Astrocyte of the spinal cord (primary cell): ENCODE data around the gene ABCD2.
"Not testable (repeated sequence)": the region's sequence is repeated elsewhere in the genome, so short reads cannot be mapped to it uniquely, and the experiment has no call there.

Experiments
- DNase-seq: peaks from one replicate; pipeline ENCODE4 v3.0.0; 2011; ENCODE audit warnings: low read depth, low spot score
- H3K4me3 ChIP-seq: 2 replicates; pipeline ENCODE4 v1.5.1; 2011; ENCODE audit warnings: low read depth, mild to moderate bottlenecking, low read length, moderate library complexity
- in situ Hi-C: cut with HindIII; loops from 2 replicates; pipeline ENCODE4 v1.10.0; 2017; ENCODE audit warnings: low sequenced_read_pairs
- TF ChIP-seq, protein P1 (sequence below): IDR thresholded peaks from 2 replicates; pipeline ENCODE4 v1.5.1; 2012; ENCODE audit warnings: low read depth, mild to moderate bottlenecking, low read length, inconsistent platforms

The ABCD2 gene

DNA sequence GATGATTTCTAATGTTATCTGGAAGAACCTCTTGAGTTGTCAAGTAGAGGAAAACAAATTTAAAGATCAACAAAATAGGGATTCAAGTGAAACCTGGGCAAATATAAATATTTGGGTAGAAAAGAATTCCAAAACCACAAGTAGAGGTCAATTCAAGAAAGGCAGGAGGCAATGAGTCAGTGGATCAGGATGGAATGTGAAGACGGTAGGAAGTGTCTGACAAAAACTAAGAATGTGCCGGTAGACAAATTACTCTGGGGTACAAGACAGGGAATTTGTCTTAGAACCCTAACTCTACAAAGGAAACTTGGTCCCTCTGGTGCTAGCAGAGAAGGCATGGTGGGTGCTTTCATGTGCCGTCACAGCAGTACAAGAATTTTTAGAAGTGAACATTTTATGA is 13.6 kb downstream of the ABCD2 start:
- peak; percentile 62 for DNase-seq
- TF ChIP-seq, protein P1, sequence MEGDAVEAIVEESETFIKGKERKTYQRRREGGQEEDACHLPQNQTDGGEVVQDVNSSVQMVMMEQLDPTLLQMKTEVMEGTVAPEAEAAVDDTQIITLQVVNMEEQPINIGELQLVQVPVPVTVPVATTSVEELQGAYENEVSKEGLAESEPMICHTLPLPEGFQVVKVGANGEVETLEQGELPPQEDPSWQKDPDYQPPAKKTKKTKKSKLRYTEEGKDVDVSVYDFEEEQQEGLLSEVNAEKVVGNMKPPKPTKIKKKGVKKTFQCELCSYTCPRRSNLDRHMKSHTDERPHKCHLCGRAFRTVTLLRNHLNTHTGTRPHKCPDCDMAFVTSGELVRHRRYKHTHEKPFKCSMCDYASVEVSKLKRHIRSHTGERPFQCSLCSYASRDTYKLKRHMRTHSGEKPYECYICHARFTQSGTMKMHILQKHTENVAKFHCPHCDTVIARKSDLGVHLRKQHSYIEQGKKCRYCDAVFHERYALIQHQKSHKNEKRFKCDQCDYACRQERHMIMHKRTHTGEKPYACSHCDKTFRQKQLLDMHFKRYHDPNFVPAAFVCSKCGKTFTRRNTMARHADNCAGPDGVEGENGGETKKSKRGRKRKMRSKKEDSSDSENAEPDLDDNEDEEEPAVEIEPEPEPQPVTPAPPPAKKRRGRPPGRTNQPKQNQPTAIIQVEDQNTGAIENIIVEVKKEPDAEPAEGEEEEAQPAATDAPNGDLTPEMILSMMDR = no peak
- in situ Hi-C loops = no loop called here
- H3K4me3 ChIP-seq = no peak overlapping the region

DNA sequence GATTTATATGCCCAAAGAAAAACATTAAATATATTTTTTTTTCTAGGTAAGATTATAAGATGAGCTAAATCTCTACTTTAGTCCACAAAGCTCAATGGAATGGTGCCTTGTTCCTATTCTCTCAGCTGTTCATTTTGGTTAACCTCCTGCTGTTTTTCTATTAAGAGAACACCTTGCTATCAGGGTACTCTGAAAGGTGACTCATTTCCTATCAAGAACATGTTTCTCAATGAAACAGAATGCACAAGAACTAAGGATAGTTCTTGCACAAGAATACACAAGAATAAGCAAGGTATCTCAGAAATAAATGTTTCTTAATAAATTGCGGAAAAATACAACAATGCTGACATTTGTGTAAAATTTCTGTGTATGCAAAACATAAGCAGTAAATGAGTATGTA is 14.1 kb downstream of the ABCD2 start:
- H3K4me3 ChIP-seq = no peak overlapping the region
- in situ Hi-C loops = no loop called here
- peak; percentile 72 for DNase-seq
- TF ChIP-seq, protein P1 = no peak

DNA sequence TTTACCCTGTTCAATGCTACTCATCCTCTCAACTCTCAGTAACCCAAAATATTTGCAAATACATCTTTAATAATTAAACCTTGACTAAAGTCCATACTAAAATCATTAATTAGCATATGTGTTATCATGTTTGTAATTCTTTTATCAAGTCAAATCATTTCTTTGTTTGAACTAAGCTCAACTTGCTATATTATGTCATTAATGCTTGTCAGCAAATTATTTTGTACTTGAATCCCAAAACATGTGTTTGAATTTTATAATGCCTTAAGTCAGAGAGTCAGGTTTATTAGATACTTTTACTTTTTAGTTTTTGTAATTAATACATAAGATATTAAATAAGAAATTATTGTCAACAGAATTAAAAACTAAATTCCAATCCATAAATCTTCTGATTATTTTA is 16.5 kb downstream of the ABCD2 start:
- DNase-seq = no peak
- no peak overlapping the region for H3K4me3 ChIP-seq
- TF ChIP-seq, protein P1 = no peak
- in situ Hi-C loops = no loop called here

DNA sequence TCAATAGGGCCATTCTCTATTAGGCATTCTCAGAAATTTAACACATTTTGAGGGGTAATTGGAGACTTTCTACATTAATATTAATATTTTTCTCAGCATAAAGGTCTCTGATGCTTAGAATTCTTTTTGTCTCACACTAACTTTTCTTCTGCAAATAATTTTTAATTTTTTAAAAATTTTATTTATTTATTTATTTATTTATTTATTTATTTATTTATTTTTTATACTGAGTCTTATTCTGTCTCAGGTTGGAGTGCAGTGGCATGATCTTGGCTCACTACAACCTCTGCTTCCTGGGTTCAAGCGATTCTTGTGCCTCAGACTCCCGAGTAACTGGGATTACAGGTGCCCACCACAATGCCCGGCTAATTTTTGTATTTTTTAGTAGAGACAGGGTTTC is 17.7 kb downstream of the ABCD2 start:
- DNase-seq, in situ Hi-C loops, H3K4me3 ChIP-seq: not testable (repeated sequence)

DNA sequence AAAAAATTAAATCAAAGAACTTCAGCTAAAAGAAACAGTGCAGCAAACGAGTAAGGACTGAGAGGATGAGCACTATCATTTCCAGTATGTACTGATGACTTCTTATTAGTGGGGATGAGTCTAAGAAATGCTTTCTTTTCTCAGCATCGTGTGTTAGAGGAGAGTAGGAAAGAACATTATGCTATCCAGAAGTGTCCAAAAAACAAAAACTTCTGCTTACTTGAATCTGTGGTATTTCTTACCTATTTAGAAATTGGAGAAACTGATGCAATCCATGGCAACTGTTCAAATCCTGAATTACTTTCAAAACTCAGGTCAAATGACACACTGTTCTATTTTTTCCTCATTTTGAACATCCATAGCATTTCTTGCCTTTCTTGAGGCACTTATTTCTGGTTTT is 23.7 kb downstream of the ABCD2 start:
- TF ChIP-seq, protein P1 = no peak

DNA sequence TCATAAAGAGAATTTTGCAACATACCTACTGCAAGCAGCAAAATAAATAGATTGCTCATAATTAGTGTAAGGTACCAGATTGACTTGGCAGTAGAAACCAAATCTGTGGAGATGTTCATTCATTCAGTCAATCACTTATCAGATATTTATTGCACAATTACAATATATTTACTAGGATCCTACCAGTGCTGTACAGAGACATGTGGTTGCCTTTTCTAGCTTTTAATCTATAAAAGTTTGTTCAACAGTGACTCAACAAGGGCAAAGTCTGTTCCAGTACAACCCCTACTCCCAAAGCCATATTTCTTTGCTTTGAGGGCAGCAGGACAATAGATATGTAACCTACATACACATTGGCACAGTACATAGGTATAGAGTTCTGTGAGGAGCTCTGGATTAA is 27.3 kb downstream of the ABCD2 start:
- no peak for DNase-seq
- TF ChIP-seq, protein P1 = no peak
- in situ Hi-C loops = no loop called here
- H3K4me3 ChIP-seq = no peak overlapping the region

More for the DNA sequence above, 23.7 kb downstream of the ABCD2 start:
- no peak overlapping the region for H3K4me3 ChIP-seq
- no peak for DNase-seq
- in situ Hi-C loops = no loop called here

DNA sequence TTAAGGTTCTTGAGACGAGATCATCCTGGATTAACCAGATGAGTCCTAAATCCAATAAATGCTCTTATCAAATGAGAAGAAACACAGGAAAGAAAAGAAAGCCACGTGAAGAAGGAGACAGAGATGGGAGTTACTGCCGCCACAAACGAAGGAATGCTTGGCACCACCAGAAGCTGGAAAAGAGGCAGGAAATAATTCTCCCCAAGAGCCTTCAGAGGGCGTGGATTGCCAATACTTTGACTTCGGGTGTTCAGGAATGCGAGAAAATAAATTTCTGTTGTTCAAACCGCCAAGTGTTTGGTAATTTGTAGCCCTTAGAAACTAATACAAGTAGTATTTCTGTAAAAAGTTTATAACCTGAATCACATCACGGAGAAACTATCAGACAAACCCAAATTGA is 31.3 kb downstream of the ABCD2 start:
- no peak for DNase-seq
- TF ChIP-seq, protein P1 = no peak
- no peak overlapping the region for H3K4me3 ChIP-seq
- in situ Hi-C loops = no loop called here
